Measurements from ENCODE around the gene CILP.

GRCh38 chr15:65260968-65261367, 49.7 kb upstream of the CILP start:
- TF ChIP-seq POLR2A (IDR thresholded peaks at IDR 0.05; ENCODE audit: low read depth, low read length) = no peak
- TF ChIP-seq POLR2AphosphoS5 (IDR thresholded peaks at IDR 0.05; ENCODE audit: low read depth, low read length) = no peak
- no peak for TF ChIP-seq TAF1 (IDR thresholded peaks at IDR 0.05; ENCODE audit: borderline replicate concordance, low read depth, low read length)

All from GM12892 (cell line).